Gastrocnemius medialis (tissue), 4 donors: ENCODE results near the gene CCDC158. TPM values are rescaled to one million over a fixed set of nuclear protein-coding genes. Genes with fewer than 3 reads are reported as not detected.

Source experiments
- ATAC-seq, 2 donors: fragments of 150-250 bp; one replicate each; pipeline ENCODE4 v1.9.1; 2016
- DNase-seq, 2 donors: peaks; one replicate each; pipeline ENCODE4 v3.0.0-alpha.2; 2019
- H3K27ac ChIP-seq, 4 donors: fragments of 200-600 bp; sonication (generic); 1 replicate in 1 of 4; 2 replicates in 3 of 4; pipeline ENCODE4 v1.5.1; 2016 to 2018; ENCODE audit warnings: mild to moderate bottlenecking in 2 of 4, moderate library complexity in 1 of 4
- H3K27me3 ChIP-seq, 3 donors: fragments of 200-600 bp; sonication (generic) in 2 of 3; 1 replicate in 1 of 3; 2 replicates in 2 of 3; pipeline versions ENCODE4 v1.5.1 to v1.6.0; 2016 to 2019; ENCODE audit warnings: mild to moderate bottlenecking in 1 of 3, moderate library complexity in 1 of 3
- H3K36me3 ChIP-seq, 2 donors: fragments of 200-600 bp; sonication (generic) in 1 of 2; one replicate each; pipeline ENCODE4 v1.5.1; 2017 to 2018
- H3K4me1 ChIP-seq, 2 donors: fragments of 200-600 bp; sonication (generic) in 1 of 2; one replicate each; pipeline ENCODE4 v1.5.1; 2016 to 2017; ENCODE audit warnings: mild to moderate bottlenecking in 2 of 2
- H3K4me3 ChIP-seq, 4 donors: fragments of 200-600 bp; sonication (generic) in 3 of 4; 1 replicate in 1 of 4; 2 replicates in 3 of 4; pipeline ENCODE4 v1.5.1; 2016 to 2019; ENCODE audit warnings: mild to moderate bottlenecking in 2 of 4
- H3K9me3 ChIP-seq, 3 donors: fragments of 200-600 bp; sonication (generic) in 2 of 3; 1 replicate in 1 of 3; 2 replicates in 2 of 3; pipeline ENCODE4 v1.5.1; 2016 to 2019
- CTCF ChIP-seq, 5 experiments: fragments of 450-650 bp in 3 of 5; fragments of 200-600 bp in 2 of 5; sonication (generic) in 2 of 5; IDR thresholded peaks in 4 of 5; conservative IDR thresholded peaks in 1 of 5; 1 replicate in 4 of 5; 2 replicates in 1 of 5; pipeline ENCODE4 v1.5.1; 2016 to 2019; ENCODE audit warnings: antibody characterized with exemption in 5 of 5, mild to moderate bottlenecking in 3 of 5, moderate library complexity in 3 of 5
- POLR2A ChIP-seq, 2 donors: fragments of 450-650 bp; IDR thresholded peaks; one replicate each; pipeline ENCODE4 v1.6.1; 2017; ENCODE audit warnings: antibody characterized with exemption in 2 of 2, mild to moderate bottlenecking in 2 of 2, moderate library complexity in 2 of 2
- in situ Hi-C, 4 donors: fragments of 200-750 bp; cut with MboI; loops; one replicate each; pipeline versions ENCODE4 v1.15.0 to v1.8.0; 2017; ENCODE audit warnings: low sequenced_read_pairs in 4 of 4
- intact Hi-C: fragments of 100-400 bp; cut with DNase I; formaldehyde crosslinking; loops from one replicate; pipeline ENCODE4 v1.15.1; 2023; ENCODE audit warnings: low total_unique reads
- total RNA-seq, 4 donors: library from RNA; depleted of rRNA; stranded (reverse); fragments of >200 nt; gene quantifications; one replicate each; pipeline versions ENCODE4 v1.1.0 to v1.2.3, GENCODE V29; 2016

CCDC158 gene
- total RNA-seq, 4 donors from 2014 or later: not detected

- intact Hi-C loops (no loop called here), in situ Hi-C loops (no loop called here)
- H3K27me3 ChIP-seq: no peaks in the 10 kb centered on the region
- no peaks in the 10 kb centered on the region for H3K9me3 ChIP-seq
- no peak for DNase-seq
- TF ChIP-seq POLR2A (IDR thresholded peaks at IDR 0.05) (no peak), CTCF (IDR thresholded peaks at IDR 0.05 in 4 of 5, conservative IDR thresholded peaks at IDR 0.05 in 1 of 5) (no peak)
- ATAC-seq: no peak
- H3K36me3 ChIP-seq: no peaks in the 10 kb centered on the region
- no peak overlapping the region for H3K27ac ChIP-seq
- H3K4me1 ChIP-seq: peaks cover 3 to 9% of the 10 kb centered on the region in 2 donors
- no peak overlapping the region for H3K4me3 ChIP-seq
Observed at GRCh38 chr4:76373919-76374552, 46.9 kb downstream of the CCDC158 start.

GRCh38 chr4:76366737-76367136 lies 54.2 kb downstream of the CCDC158 start:
- Histone ChIP-seq H3K27me3 (no peaks in the 10 kb centered on the region), H3K4me1 (no peaks in the 10 kb centered on the region), H3K27ac (no peak overlapping the region), H3K4me3 (no peak overlapping the region), H3K36me3 (no peaks in the 10 kb centered on the region), H3K9me3 (no peaks in the 10 kb centered on the region)
- no peak for ATAC-seq
- in situ Hi-C loops (no loop called here), intact Hi-C loops (no loop called here)
- no peak for TF ChIP-seq POLR2A (IDR thresholded peaks at IDR 0.05)
- TF ChIP-seq CTCF (IDR thresholded peaks at IDR 0.05 in 4 of 5, conservative IDR thresholded peaks at IDR 0.05 in 1 of 5): no peak
- DNase-seq: no peak

GRCh38 chr4:76365636-76366035 lies 55.3 kb downstream of the CCDC158 start:
- in situ Hi-C loops: no loop called here
- Histone ChIP-seq H3K27me3 (no peaks in the 10 kb centered on the region), H3K4me3 (no peak overlapping the region), H3K27ac (no peak overlapping the region), H3K4me1 (no peaks in the 10 kb centered on the region), H3K36me3 (no peaks in the 10 kb centered on the region), H3K9me3 (no peaks in the 10 kb centered on the region)
- ATAC-seq: no peak
- DNase-seq: no peak
- TF ChIP-seq POLR2A (IDR thresholded peaks at IDR 0.05) (no peak), CTCF (IDR thresholded peaks at IDR 0.05 in 4 of 5, conservative IDR thresholded peaks at IDR 0.05 in 1 of 5) (no peak)
- intact Hi-C loops: no loop called here

GRCh38 chr4:76364763-76365162 lies 56.2 kb downstream of the CCDC158 start:
- DNase-seq (no peak), ATAC-seq (no peak)
- H3K9me3 ChIP-seq: no peaks in the 10 kb centered on the region
- in situ Hi-C loops (no loop called here), intact Hi-C loops (no loop called here)
- H3K27me3 ChIP-seq: no peaks in the 10 kb centered on the region
- no peak for TF ChIP-seq CTCF (IDR thresholded peaks at IDR 0.05 in 4 of 5, conservative IDR thresholded peaks at IDR 0.05 in 1 of 5)
- no peak for TF ChIP-seq POLR2A (IDR thresholded peaks at IDR 0.05)
- no peaks in the 10 kb centered on the region for H3K36me3 ChIP-seq
- no peak overlapping the region for H3K4me3 ChIP-seq
- no peak overlapping the region for H3K27ac ChIP-seq
- H3K4me1 ChIP-seq: no peaks in the 10 kb centered on the region
